Activated naive CD4-positive, alpha-beta T cell treated with anti-CD3 and anti-CD28 coated beads for 36 hours (primary cell): ENCODE data around the gene SHPK. TPM values are rescaled to one million over a fixed set of nuclear protein-coding genes. Genes with fewer than 3 reads are reported as not detected.
"Not testable (repeated sequence)": the region's sequence is repeated elsewhere in the genome, so short reads cannot be mapped to it uniquely, and the experiment has no call there.

Source experiments
- CTCF ChIA-PET: fragments of 350-600 bp; sonication (Branson Sonifier 250); formaldehyde crosslinking; loops from one replicate; lab custom pipeline; 2021; ENCODE audit warnings: antibody characterized with exemption; lab: Charles Lee
- DNase-seq: peaks from one replicate; pipeline ENCODE4 v3.0.0-alpha.2; 2020
- H3K27ac Mint-ChIP-seq: one replicate; pipeline ENCODE4 v1.8.0; 2021; ENCODE audit warnings: mild to moderate bottlenecking, mixed read lengths
- H3K27me3 Mint-ChIP-seq: one replicate; pipeline ENCODE4 v1.8.0; 2021; ENCODE audit warnings: low read depth, mixed read lengths
- H3K36me3 Mint-ChIP-seq: one replicate; pipeline ENCODE4 v1.8.0; 2021; ENCODE audit warnings: low read depth, mixed read lengths
- H3K4me1 Mint-ChIP-seq: one replicate; pipeline ENCODE4 v1.8.0; 2021; ENCODE audit warnings: low read depth, mixed read lengths
- H3K4me3 Mint-ChIP-seq: one replicate; pipeline ENCODE4 v1.8.0; 2021; ENCODE audit warnings: mild to moderate bottlenecking, moderate library complexity, mixed read lengths
- H3K9me3 Mint-ChIP-seq: one replicate; pipeline ENCODE4 v1.8.0; 2021; ENCODE audit warnings: mixed read lengths
- intact Hi-C: fragments of 100-400 bp; cut with micrococcal nuclease; formaldehyde crosslinking; loops from one replicate; pipeline ENCODE4 v1.15.1; 2023
- total RNA-seq, 2 experiments: library from RNA; stranded (reverse); gene quantifications; one replicate each; pipeline ENCODE4 v1.2.3, GENCODE V29; 2021

The SHPK gene
- total RNA-seq, 2 experiments from 2014 or later, result 6.9 to 7.5 TPM

GRCh38 chr17:3592216-3592860, 43.7 kb downstream of the SHPK start:
- DNase-seq, result no peak
- Mint-ChIP-seq H3K4me3 (no peak overlapping the region), H3K27ac (no peak overlapping the region), H3K27me3 (no peaks in the 10 kb centered on the region), H3K36me3 (peaks cover 3% of the 10 kb centered on the region), H3K4me1 (no peaks in the 10 kb centered on the region), H3K9me3 (no peaks in the 10 kb centered on the region)
- CTCF ChIA-PET, result interaction anchor here (0.6 to 0.8 kb wide), 2 partner anchors 10 to 30 kb away, joined by 4 read pairs; no protein-coding TSS in a partner anchor
- intact Hi-C loops, result no loop called here

GRCh38 chr17:3590768-3591167, 45.3 kb downstream of the SHPK start:
- no peaks in the 10 kb centered on the region for H3K4me1 Mint-ChIP-seq
- CTCF ChIA-PET, result no interaction called here
- DNase-seq, result no peak
- H3K27ac Mint-ChIP-seq, result no peak overlapping the region
- no peaks in the 10 kb centered on the region for H3K9me3 Mint-ChIP-seq
- no peak overlapping the region for H3K4me3 Mint-ChIP-seq
- H3K36me3 Mint-ChIP-seq, result peaks cover 3% of the 10 kb centered on the region
- intact Hi-C loops, result no loop called here
- no peaks in the 10 kb centered on the region for H3K27me3 Mint-ChIP-seq

- H3K4me1 Mint-ChIP-seq, result no peaks in the 10 kb centered on the region
- no peaks in the 10 kb centered on the region for H3K9me3 Mint-ChIP-seq
- intact Hi-C loops, result no loop called here
- CTCF ChIA-PET, result no interaction called here
- H3K4me3 Mint-ChIP-seq, result no peak overlapping the region
- H3K27me3 Mint-ChIP-seq, result no peaks in the 10 kb centered on the region
- DNase-seq, result no peak
- H3K36me3 Mint-ChIP-seq, result peaks cover 3% of the 10 kb centered on the region
- no peak overlapping the region for H3K27ac Mint-ChIP-seq
Measured at GRCh38 chr17:3590231-3590630, 45.8 kb downstream of the SHPK start.

- peaks cover 4% of the 10 kb centered on the region for H3K36me3 Mint-ChIP-seq
- CTCF ChIA-PET, result no interaction called here
- no peak overlapping the region for H3K4me3 Mint-ChIP-seq
- no peaks in the 10 kb centered on the region for H3K27me3 Mint-ChIP-seq
- H3K27ac Mint-ChIP-seq, result no peak overlapping the region
- H3K4me1 Mint-ChIP-seq, result no peaks in the 10 kb centered on the region
- no peaks in the 10 kb centered on the region for H3K9me3 Mint-ChIP-seq
- DNase-seq, result no peak
- intact Hi-C loops, result no loop called here
Measured at GRCh38 chr17:3589784-3590183, 46.3 kb downstream of the SHPK start.

GRCh38 chr17:3585826-3586225, 50.2 kb downstream of the SHPK start:
- no peak for DNase-seq
- CTCF ChIA-PET, result no interaction called here
- intact Hi-C loops, result no loop called here
- Mint-ChIP-seq H3K4me3 (no peak overlapping the region), H3K27ac (no peak overlapping the region), H3K27me3 (no peaks in the 10 kb centered on the region), H3K9me3 (no peaks in the 10 kb centered on the region), H3K36me3 (peaks cover 7% of the 10 kb centered on the region), H3K4me1 (no peaks in the 10 kb centered on the region)

GRCh38 chr17:3583456-3583855, 52.6 kb downstream of the SHPK start:
- Mint-ChIP-seq H3K27me3 (no peaks in the 10 kb centered on the region), H3K36me3 (peaks cover 8% of the 10 kb centered on the region), H3K4me1 (no peaks in the 10 kb centered on the region), H3K27ac (no peak overlapping the region), H3K4me3 (no peak overlapping the region), H3K9me3 (peaks cover 2% of the 10 kb centered on the region)
- CTCF ChIA-PET, result no interaction called here
- intact Hi-C loops, result no loop called here
- DNase-seq, result no peak

GRCh38 chr17:3582915-3583314, 53.1 kb downstream of the SHPK start:
- intact Hi-C loops, result no loop called here

GRCh38 chr17:3578667-3579066, 57.4 kb downstream of the SHPK start:
- H3K4me3 Mint-ChIP-seq, H3K27me3 Mint-ChIP-seq, CTCF ChIA-PET: not testable (repeated sequence)

More at GRCh38 chr17:3582915-3583314, 53.1 kb downstream of the SHPK start:
- H3K9me3 Mint-ChIP-seq, result peaks cover 2% of the 10 kb centered on the region
- no peaks in the 10 kb centered on the region for H3K27me3 Mint-ChIP-seq
- no peaks in the 10 kb centered on the region for H3K4me1 Mint-ChIP-seq
- peaks cover 8% of the 10 kb centered on the region for H3K36me3 Mint-ChIP-seq
- no peak for DNase-seq
- CTCF ChIA-PET, result no interaction called here
- H3K27ac Mint-ChIP-seq, result no peak overlapping the region
- no peak overlapping the region for H3K4me3 Mint-ChIP-seq

GRCh38 chr17:3576970-3577369, 59.1 kb downstream of the SHPK start:
- Mint-ChIP-seq H3K27ac (no peak overlapping the region), H3K36me3 (peaks cover 6% of the 10 kb centered on the region), H3K4me1 (no peaks in the 10 kb centered on the region), H3K9me3 (peaks cover 2% of the 10 kb centered on the region), H3K4me3 (no peak overlapping the region), H3K27me3 (no peaks in the 10 kb centered on the region)
- DNase-seq, result no peak
- CTCF ChIA-PET, result no interaction called here
- intact Hi-C loops, result no loop called here

More at GRCh38 chr17:3578667-3579066, 57.4 kb downstream of the SHPK start:
- H3K4me1 Mint-ChIP-seq, H3K9me3 Mint-ChIP-seq, DNase-seq, H3K27ac Mint-ChIP-seq, H3K36me3 Mint-ChIP-seq, intact Hi-C loops: not testable (repeated sequence)

- CTCF ChIA-PET, result no interaction called here
- Mint-ChIP-seq H3K36me3 (peaks cover 8% of the 10 kb centered on the region), H3K4me1 (no peaks in the 10 kb centered on the region), H3K27ac (no peak overlapping the region), H3K9me3 (peaks cover 2% of the 10 kb centered on the region), H3K4me3 (no peak overlapping the region), H3K27me3 (no peaks in the 10 kb centered on the region)
- no peak for DNase-seq
- intact Hi-C loops, result no loop called here
Measured at GRCh38 chr17:3575511-3575910, 60.5 kb downstream of the SHPK start.

- no peaks in the 10 kb centered on the region for H3K27me3 Mint-ChIP-seq
- CTCF ChIA-PET, result no interaction called here
- no peaks in the 10 kb centered on the region for H3K4me1 Mint-ChIP-seq
- H3K4me3 Mint-ChIP-seq, result no peak overlapping the region
- H3K36me3 Mint-ChIP-seq, result peaks cover 7% of the 10 kb centered on the region
- H3K9me3 Mint-ChIP-seq, result peaks cover 2% of the 10 kb centered on the region
- no peak for DNase-seq
- intact Hi-C loops, result no loop called here
- no peak overlapping the region for H3K27ac Mint-ChIP-seq
Measured at GRCh38 chr17:3574231-3574630, 61.8 kb downstream of the SHPK start.

GRCh38 chr17:3573246-3574100, 62.6 kb downstream of the SHPK start:
- no peaks in the 10 kb centered on the region for H3K4me1 Mint-ChIP-seq

More at GRCh38 chr17:3573246-3574100, 62.6 kb downstream of the SHPK start:
- CTCF ChIA-PET, result interaction anchor here (0.6 kb wide), 1 partner anchor 110 kb away, joined by 3 read pairs; no protein-coding TSS in a partner anchor
- intact Hi-C loops, result no loop called here
- no peaks in the 10 kb centered on the region for H3K27me3 Mint-ChIP-seq
- H3K36me3 Mint-ChIP-seq, result peaks cover 3% of the 10 kb centered on the region
- DNase-seq, result no peak
- H3K27ac Mint-ChIP-seq, result no peak overlapping the region
- H3K4me3 Mint-ChIP-seq, result no peak overlapping the region
- no peaks in the 10 kb centered on the region for H3K9me3 Mint-ChIP-seq
